H9 (cell line): ENCODE results near the gene BORA. TPM values are rescaled to one million over a fixed set of nuclear protein-coding genes. Genes with fewer than 3 reads are reported as not detected.

Experiments used
- DNase-seq: peaks from one replicate; pipeline ENCODE4 v3.0.0-alpha.2; 2017
- H2AFZ ChIP-seq: one replicate; pipeline ENCODE4 v1.6.1; 2013; ENCODE audit warnings: mild to moderate bottlenecking, low read length, control low read depth, moderate library complexity
- H2AK5ac ChIP-seq: 2 replicates; pipeline ENCODE4 v1.6.1; 2013; ENCODE audit warnings: low read length, control low read depth, mixed read lengths; ENCODE audit not compliant: insufficient read length
- H2BK120ac ChIP-seq: one replicate; pipeline ENCODE4 v1.6.1; 2013; ENCODE audit warnings: low read depth, mild to moderate bottlenecking, low read length, control low read depth, inconsistent platforms; ENCODE audit not compliant: poor library complexity, severe bottlenecking
- H2BK12ac ChIP-seq: 2 replicates; pipeline ENCODE4 v1.6.1; 2013; ENCODE audit warnings: low read length, control low read depth, mixed read lengths, low read depth; ENCODE audit not compliant: insufficient read length
- H2BK15ac ChIP-seq: 2 replicates; pipeline ENCODE4 v1.6.1; 2013; ENCODE audit warnings: low read depth, low read length, control low read depth
- H2BK20ac ChIP-seq: one replicate; pipeline ENCODE4 v1.6.1; 2013; ENCODE audit warnings: low read depth, mild to moderate bottlenecking, low read length, control low read depth, inconsistent platforms; ENCODE audit not compliant: poor library complexity, severe bottlenecking
- H2BK5ac ChIP-seq: 2 replicates; pipeline ENCODE4 v1.6.1; 2013; ENCODE audit warnings: low read length, control low read depth, mixed read lengths; ENCODE audit not compliant: insufficient read length
- H3K14ac ChIP-seq: 2 replicates; pipeline ENCODE4 v1.6.1; 2013; ENCODE audit warnings: low read length, control low read depth; ENCODE audit not compliant: insufficient read depth
- H3K18ac ChIP-seq: 2 replicates; pipeline ENCODE4 v1.6.1; 2013; ENCODE audit warnings: low read depth, mild to moderate bottlenecking, mixed read lengths, low read length, control low read depth; ENCODE audit not compliant: insufficient read length
- H3K23ac ChIP-seq: 2 replicates; pipeline ENCODE4 v1.6.1; 2013; ENCODE audit warnings: low read length, control low read depth, mixed read lengths, low read depth; ENCODE audit not compliant: insufficient read length
- H3K23me2 ChIP-seq: 2 replicates; pipeline ENCODE4 v1.6.1; 2013; ENCODE audit warnings: low read depth, mild to moderate bottlenecking, mixed read lengths, low read length, control low read depth; ENCODE audit not compliant: insufficient read length, poor library complexity, severe bottlenecking
- H3K27ac ChIP-seq: 2 replicates; pipeline ENCODE4 v1.5.1; 2013; ENCODE audit warnings: low read length, control low read depth, mixed read lengths, low read depth; ENCODE audit not compliant: insufficient read length
- H3K27me3 ChIP-seq: 2 replicates; pipeline ENCODE4 v1.6.1; 2013; ENCODE audit warnings: low read length, control low read depth, inconsistent platforms; ENCODE audit not compliant: insufficient read depth
- H3K4ac ChIP-seq: 2 replicates; pipeline ENCODE4 v1.6.1; 2013; ENCODE audit warnings: low read depth, mild to moderate bottlenecking, control low read depth, inconsistent platforms, low read length, moderate library complexity
- H3K4me1 ChIP-seq: 2 replicates; pipeline ENCODE4 v1.6.1; 2013; ENCODE audit warnings: low read length, control low read depth, inconsistent platforms; ENCODE audit not compliant: insufficient read depth
- H3K4me2 ChIP-seq: 2 replicates; pipeline ENCODE4 v1.6.1; 2013; ENCODE audit warnings: low read length, control low read depth, mixed read lengths; ENCODE audit not compliant: insufficient read length, insufficient read depth
- H3K56ac ChIP-seq: 2 replicates; pipeline ENCODE4 v1.6.1; 2013; ENCODE audit warnings: low read depth, mild to moderate bottlenecking, mixed read lengths, low read length, control low read depth; ENCODE audit not compliant: insufficient read length
- H3K79me1 ChIP-seq: 2 replicates; pipeline ENCODE4 v1.6.1; 2013; ENCODE audit warnings: low read depth, mild to moderate bottlenecking, moderate library complexity, low read length, control low read depth, inconsistent platforms; ENCODE audit not compliant: insufficient read depth, poor library complexity, severe bottlenecking
- H3K79me2 ChIP-seq: 2 replicates; pipeline ENCODE4 v1.6.1; 2013; ENCODE audit warnings: low read length, control low read depth, inconsistent platforms; ENCODE audit not compliant: insufficient read depth
- H3K9ac ChIP-seq: 2 replicates; pipeline ENCODE4 v1.6.1; 2013; ENCODE audit warnings: low read length, control low read depth, mixed read lengths; ENCODE audit not compliant: insufficient read length; ENCODE audit errors: extremely low read depth
- H3K9me3 ChIP-seq: one replicate; pipeline ENCODE4 v1.6.1; 2013; ENCODE audit warnings: low read depth, low read length, inconsistent platforms; ENCODE audit not compliant: control insufficient read depth
- H3T11ph ChIP-seq: one replicate; pipeline ENCODE4 v1.6.1; 2013; ENCODE audit warnings: mild to moderate bottlenecking, low read length, control low read depth, inconsistent platforms
- H4K20me1 ChIP-seq: one replicate; pipeline ENCODE4 v1.6.1; 2013; ENCODE audit not compliant: control insufficient read depth, insufficient read length, insufficient read depth
- H4K5ac ChIP-seq: 2 replicates; pipeline ENCODE4 v1.6.1; 2013; ENCODE audit warnings: low read depth, mild to moderate bottlenecking, mixed read lengths, low read length, control low read depth; ENCODE audit not compliant: insufficient read length
- H4K8ac ChIP-seq: replicated peaks from 2 replicates; pipeline ENCODE4 v1.6.1; 2013; ENCODE audit warnings: low read length, control low read depth, mixed read lengths, low read depth; ENCODE audit not compliant: insufficient read length
- H4K91ac ChIP-seq: 2 replicates; pipeline ENCODE4 v1.6.1; 2013; ENCODE audit warnings: low read depth, mild to moderate bottlenecking, moderate library complexity, mixed read lengths, low read length, control low read depth; ENCODE audit not compliant: insufficient read length
- H3K27ac Mint-ChIP-seq, 3 experiments: 2 replicates in 2 of 3; 3 replicates in 1 of 3; pipeline ENCODE4 v1.8.0; 2020 to 2021; ENCODE audit warnings: mixed read lengths in 3 of 3, mild to moderate bottlenecking in 1 of 3, moderate library complexity in 1 of 3
- H3K27me3 Mint-ChIP-seq: 2 replicates; pipeline ENCODE4 v1.8.0; 2021; ENCODE audit warnings: low read depth, mild to moderate bottlenecking, moderate library complexity, mixed read lengths
- H3K36me3 Mint-ChIP-seq, 3 experiments: 2 replicates in 2 of 3; 3 replicates in 1 of 3; pipeline ENCODE4 v1.8.0; 2020 to 2021; ENCODE audit warnings: low read depth in 3 of 3, mixed read lengths in 3 of 3; ENCODE audit not compliant: insufficient read depth in 1 of 3
- H3K4me1 Mint-ChIP-seq, 2 experiments: 2 replicates each; pipeline ENCODE4 v1.8.0; 2020; ENCODE audit warnings: mixed read lengths in 2 of 2
- H3K4me3 Mint-ChIP-seq, 2 experiments: 2 replicates in 1 of 2; 3 replicates in 1 of 2; pipeline ENCODE4 v1.8.0; 2020 to 2021; ENCODE audit warnings: mild to moderate bottlenecking in 2 of 2, mixed read lengths in 2 of 2, moderate library complexity in 1 of 2
- H3K9me3 Mint-ChIP-seq, 2 experiments: 2 replicates in 1 of 2; 3 replicates in 1 of 2; pipeline ENCODE4 v1.8.0; 2020; ENCODE audit warnings: mild to moderate bottlenecking in 2 of 2, mixed read lengths in 2 of 2, moderate library complexity in 1 of 2
- WGBS: extraction: QIAGEN DNeasy Blood & Tissue Kit; methylation state at CpG from one replicate; pipeline ENCODE4 v1.1.7; 2013; ENCODE audit warnings: missing lambda C conversion rate, low lambda C conversion rate, mixed read lengths; ENCODE audit not compliant: insufficient read length; ENCODE audit errors: extremely low coverage; 5-methylcytosine and 5-hydroxymethylcytosine counted together
- total RNA-seq: library from RNA; stranded (reverse); gene quantifications from 2 replicates; pipeline ENCODE4 v1.2.1, GENCODE V29; 2021
- TF ChIP-seq, protein P1 (sequence below): fragments of 200-600 bp; sonication (generic); conservative IDR thresholded peaks from 3 replicates; pipeline ENCODE4 v1.8.0; 2021; ENCODE audit warnings: antibody characterized with exemption, mild to moderate bottlenecking

Gene BORA
- total RNA-seq, 1 experiment from 2014 or later: 16.5 TPM

DNA sequence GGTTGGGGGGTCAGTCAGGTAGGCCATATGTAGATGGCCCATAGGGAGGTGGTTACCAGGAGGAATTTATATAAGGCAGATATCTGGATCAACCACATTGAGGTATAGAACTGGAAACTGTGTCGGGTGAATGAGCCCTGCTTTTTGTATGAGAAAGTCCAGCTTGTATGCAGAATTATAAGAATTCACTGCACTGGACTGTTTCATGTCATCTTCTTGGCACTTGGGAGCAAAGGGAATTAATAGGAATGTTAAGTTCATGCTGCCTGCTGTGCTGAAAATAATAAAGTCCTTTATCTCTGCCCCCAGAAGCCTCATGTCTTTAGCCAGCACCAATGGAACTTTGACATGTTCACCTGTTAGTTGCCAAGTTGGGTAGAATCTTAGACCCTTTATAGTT lies 12.3 kb downstream of the BORA start:
- no peaks in the 10 kb centered on the region for H3K27me3 Mint-ChIP-seq
- WGBS: no CpG with 5 or more reads among the region's 1 CpG
- no peak overlapping the region for H3K27ac Mint-ChIP-seq

More for the DNA sequence above, 12.3 kb downstream of the BORA start:
- DNase-seq: no peak
- Histone ChIP-seq H3K18ac (no peak overlapping the region), H3K56ac (no peak overlapping the region), H3K79me2 (no peaks in the 10 kb centered on the region), H4K20me1 (no peaks in the 10 kb centered on the region), H3K9ac (no peak overlapping the region), H2BK120ac (no peak overlapping the region), H3K79me1 (no peaks in the 10 kb centered on the region), H2BK20ac (no peak overlapping the region), H3K9me3 (no peaks in the 10 kb centered on the region), H3K27ac (no peak overlapping the region), H4K91ac (no peak overlapping the region), H2BK5ac (no peak overlapping the region), H3K4ac (no peak overlapping the region), H3K4me2 (no peak overlapping the region), H3T11ph (no peak overlapping the region), H4K8ac (no peak overlapping the region), H2BK12ac (no peak overlapping the region), H2AFZ (no peak overlapping the region), H3K14ac (no peak overlapping the region), H3K23me2 (no peaks in the 10 kb centered on the region), H2AK5ac (no peak overlapping the region), H3K27me3 (no peaks in the 10 kb centered on the region), H3K4me1 (no peaks in the 10 kb centered on the region), H2BK15ac (no peak overlapping the region), H3K23ac (no peak overlapping the region), H4K5ac (no peak overlapping the region)
- H3K9me3 Mint-ChIP-seq: no peaks in the 10 kb centered on the region
- H3K4me3 Mint-ChIP-seq: no peak overlapping the region
- TF ChIP-seq, protein P1, sequence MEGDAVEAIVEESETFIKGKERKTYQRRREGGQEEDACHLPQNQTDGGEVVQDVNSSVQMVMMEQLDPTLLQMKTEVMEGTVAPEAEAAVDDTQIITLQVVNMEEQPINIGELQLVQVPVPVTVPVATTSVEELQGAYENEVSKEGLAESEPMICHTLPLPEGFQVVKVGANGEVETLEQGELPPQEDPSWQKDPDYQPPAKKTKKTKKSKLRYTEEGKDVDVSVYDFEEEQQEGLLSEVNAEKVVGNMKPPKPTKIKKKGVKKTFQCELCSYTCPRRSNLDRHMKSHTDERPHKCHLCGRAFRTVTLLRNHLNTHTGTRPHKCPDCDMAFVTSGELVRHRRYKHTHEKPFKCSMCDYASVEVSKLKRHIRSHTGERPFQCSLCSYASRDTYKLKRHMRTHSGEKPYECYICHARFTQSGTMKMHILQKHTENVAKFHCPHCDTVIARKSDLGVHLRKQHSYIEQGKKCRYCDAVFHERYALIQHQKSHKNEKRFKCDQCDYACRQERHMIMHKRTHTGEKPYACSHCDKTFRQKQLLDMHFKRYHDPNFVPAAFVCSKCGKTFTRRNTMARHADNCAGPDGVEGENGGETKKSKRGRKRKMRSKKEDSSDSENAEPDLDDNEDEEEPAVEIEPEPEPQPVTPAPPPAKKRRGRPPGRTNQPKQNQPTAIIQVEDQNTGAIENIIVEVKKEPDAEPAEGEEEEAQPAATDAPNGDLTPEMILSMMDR: no peak
- H3K4me1 Mint-ChIP-seq: no peaks in the 10 kb centered on the region
- peaks cover 6 to 54% (median 50%) of the 10 kb centered on the region in 3 experiments; a peak in 5 of 7 replicates for H3K36me3 Mint-ChIP-seq
